Articular chondrocyte of knee joint (primary cell): ENCODE measurements around the gene APOE. TPM values are rescaled to one million over a fixed set of nuclear protein-coding genes. Genes with fewer than 3 reads are reported as not detected.

Experiments
- total RNA-seq: library from RNA; depleted of rRNA; stranded (reverse); fragments of >200 nt; gene quantifications from 2 replicates; pipeline ENCODE4 v1.2.3, GENCODE V29; 2012

APOE gene
- total RNA-seq: 0.26 and 0.32 TPM in 2 replicates

GRCh38 chr19:44905437-44906160 lies at the start of gene APOE:
APOE (plus strand) TSS chr19:44905796; CDS start chr19:44906625, 829 bp downstream.

GRCh38 chr19:44891016-44891882 lies 14.3 kb upstream of the APOE start, which contains the start of gene TOMM40:
TOMM40 (plus strand) TSS chr19:44891254; CDS start chr19:44891416, 162 bp downstream.

GRCh38 chr19:44914433-44915206 lies 9.0 kb downstream of the APOE start, which contains the start of gene APOC1:
APOC1 (plus strand) TSS chr19:44914608; CDS start chr19:44914892, 284 bp downstream.

GRCh38 chr19:44942067-44942571 lies 36.5 kb downstream of the APOE start, which contains the start of gene APOC4:
APOC4 (plus strand) TSS chr19:44942237; CDS start chr19:44942278, 41 bp downstream.

GRCh38 chr19:44954649-44955504 lies 49.3 kb downstream of the APOE start, which contains the start of gene CLPTM1:
CLPTM1 (plus strand) TSS chr19:44955380; CDS start chr19:44955396, 16 bp downstream.

Other genes starting within 250 kb of the APOE start
- gene CEACAM19, start 234.3 kb upstream of the APOE start, total RNA-seq: 2.2 and 3.1 TPM in 2 replicates
- gene CEACAM16, start 206.6 kb upstream of the APOE start, total RNA-seq: not detected in 2 replicates
- gene BCL3, start 157.1 kb upstream of the APOE start, total RNA-seq: 11.2 and 14.2 TPM in 2 replicates
- not detected in 2 replicates for gene CBLC, start 127.9 kb upstream of the APOE start, total RNA-seq
- 10.7 and 13.1 TPM in 2 replicates for gene BCAM, start 96.7 kb upstream of the APOE start, total RNA-seq
- 35.6 and 43.1 TPM in 2 replicates for gene NECTIN2, start 59.5 kb upstream of the APOE start, total RNA-seq
- gene TOMM40, start 14.5 kb upstream of the APOE start, total RNA-seq: 18.2 and 25.2 TPM in 2 replicates
- gene APOC1, start 8.8 kb downstream of the APOE start, total RNA-seq: 0.52 and 0.86 TPM in 2 replicates
- gene APOC4, start 36.4 kb downstream of the APOE start, total RNA-seq: not detected in 2 replicates
- not detected in 2 replicates for gene APOC2, start 40.3 kb downstream of the APOE start, total RNA-seq
- 35.1 and 37.4 TPM in 2 replicates for gene CLPTM1, start 49.6 kb downstream of the APOE start, total RNA-seq
- 6.9 and 8.0 TPM in 2 replicates for gene RELB, start 95.7 kb downstream of the APOE start, total RNA-seq
- 18.2 and 27.3 TPM in 2 replicates for gene CLASRP, start 133.2 kb downstream of the APOE start, total RNA-seq
- gene ZNF296, start 170.7 kb downstream of the APOE start, total RNA-seq: 0.11 TPM in 1 of 2 replicates, not detected in the other
- 13.2 and 20.1 TPM in 2 replicates for gene GEMIN7, start 173.5 kb downstream of the APOE start, total RNA-seq
- gene PPP1R37, start 187.4 kb downstream of the APOE start, total RNA-seq: 24.0 and 24.6 TPM in 2 replicates